Adrenal gland (tissue), 12 donors: ENCODE measurements around the gene MEP1A. TPM values are rescaled to one million over a fixed set of nuclear protein-coding genes. Genes with fewer than 3 reads are reported as not detected.

Source experiments
- DNase-seq, 7 donors: peaks; one replicate each; pipeline ENCODE4 v3.0.0-alpha.2; 2019 to 2020
- H3K27ac ChIP-seq, 5 donors: fragments of 200-600 bp; sonication (generic) in 4 of 5; 1 replicate in 3 of 5; 2 replicates in 2 of 5; pipeline versions ENCODE4 v1.5.1 to v1.8.0; 2016 to 2020; ENCODE audit warnings: mild to moderate bottlenecking in 1 of 5
- H3K27me3 ChIP-seq: fragments of 200-600 bp; 2 replicates; pipeline ENCODE4 v1.8.0; 2021
- H3K36me3 ChIP-seq, 2 donors: fragments of 200-600 bp; replicated peaks in 1 of 2; 1 replicate in 1 of 2; 2 replicates in 1 of 2; pipeline versions ENCODE4 v1.5.1 to v1.8.0; 2018 to 2022
- H3K4me1 ChIP-seq, 2 donors: fragments of 200-600 bp; replicated peaks in 1 of 2; 1 replicate in 1 of 2; 2 replicates in 1 of 2; pipeline versions ENCODE4 v1.5.1 to v1.8.0; 2018 to 2021
- H3K4me3 ChIP-seq, 4 donors: fragments of 200-600 bp; sonication (generic) in 3 of 4; one replicate each; pipeline ENCODE4 v1.5.1; 2016 to 2018
- H3K9me3 ChIP-seq, 3 donors: fragments of 200-600 bp; sonication (generic) in 1 of 3; replicated peaks in 1 of 3; 1 replicate in 2 of 3; 2 replicates in 1 of 3; pipeline versions ENCODE4 v1.5.1 to v1.8.0; 2016 to 2021
- CTCF ChIP-seq, 6 experiments: fragments of 450-650 bp in 4 of 6; fragments of 200-600 bp in 2 of 6; sonication (generic) in 1 of 6; IDR thresholded peaks; 1 replicate in 5 of 6; 2 replicates in 1 of 6; pipeline versions ENCODE4 v1.5.1 to v1.8.0; 2016 to 2021; ENCODE audit warnings: antibody characterized with exemption in 6 of 6, mild to moderate bottlenecking in 2 of 6, moderate library complexity in 1 of 6
- POLR2A ChIP-seq, 2 donors: fragments of 450-650 bp; IDR thresholded peaks; one replicate each; pipeline ENCODE4 v1.6.1; 2017; ENCODE audit warnings: antibody characterized with exemption in 2 of 2, mild to moderate bottlenecking in 2 of 2, moderate library complexity in 1 of 2
- WGBS, 4 donors: extraction: QIAGEN DNeasy Blood & Tissue Kit in 2 of 4; methylation state at CpG; one replicate each; pipeline versions ENCODE4 v1.1.5 to v1.1.7; 2013 to 2017; 5-methylcytosine and 5-hydroxymethylcytosine counted together
- intact Hi-C, 2 donors: fragments of 100-400 bp; cut with DNase I; formaldehyde crosslinking; loops; one replicate each; pipeline versions ENCODE4 v1.14.1 to v1.15.0; 2022 to 2023
- polyA plus RNA-seq, 3 donors: library from polyadenylated mRNA; stranded (reverse); fragments of 200-250 nt in 2 of 3; fragments of 350-450 nt in 1 of 3; fragmentation: Illumina TruSeq in 1 of 3; extraction: RNeasy Lipid Tissue Mini Kit (QIAGEN cat#74804) in 1 of 3; gene quantifications; one replicate each; pipeline ENCODE4 v1.2.3, GENCODE V29; 2013 to 2014
- total RNA-seq, 9 donors: library from RNA; depleted of rRNA in 4 of 9; stranded (reverse); fragments of >200 nt in 4 of 9; fragments of 120-200 nt in 1 of 9; fragmentation: NEBNext Ultra II Directional in 1 of 9; extraction: Animal tissue kit (Norgen Biotek cat#: 25700) in 1 of 9; gene quantifications; one replicate each; pipeline versions ENCODE4 v1.1.0 to v1.2.4, GENCODE V29; 2013 to 2023
- donor health status: healthy with polysubstance abuse.
- donor health status: Bipolar disorder and iron deficiency.
- donor health status: DM: yes; HTN: yes; CAD: no.
- donor health status: DM: no; HTN: no; CAD: no.
- donor health status: DM: no; HTN: no; CAD: no.
- donor health status: DM: yes; HTN: yes; CAD: no.

MEP1A gene
- total and polyA plus RNA-seq, 12 donors: 0.03 to 0.05 TPM; not detected in 10

- WGBS, 4 donors: 78 to 91% (median 86%) methylated on average over 12 of the region's 12 CpGs
- no peaks in the 10 kb centered on the region for H3K4me1 ChIP-seq
- H3K9me3 ChIP-seq: no peaks in the 10 kb centered on the region
- TF ChIP-seq CTCF (IDR thresholded peaks at IDR 0.05) (no peak), POLR2A (IDR thresholded peaks at IDR 0.05) (no peak)
- no peaks in the 10 kb centered on the region for H3K27me3 ChIP-seq
- intact Hi-C loops: no loop called here
- H3K27ac ChIP-seq: no peak overlapping the region
- no peaks in the 10 kb centered on the region for H3K36me3 ChIP-seq
- DNase-seq: no peak
- no peak overlapping the region for H3K4me3 ChIP-seq
Observed at GRCh38 chr6:46777476-46778346, 15.5 kb upstream of the MEP1A start.

GRCh38 chr6:46781478-46782378, 11.5 kb upstream of the MEP1A start:
- intact Hi-C loops: loop anchor here in 1 of 2 donors (5.0 kb wide), 1 partner anchor 359 kb away; no protein-coding TSS in a partner anchor
- no peak overlapping the region for H3K4me3 ChIP-seq
- no peaks in the 10 kb centered on the region for H3K9me3 ChIP-seq
- TF ChIP-seq POLR2A (IDR thresholded peaks at IDR 0.05) (no peak), CTCF (IDR thresholded peaks at IDR 0.05) (peak; percentile 52 to 78 (median 56))
- no peaks in the 10 kb centered on the region for H3K27me3 ChIP-seq
- H3K27ac ChIP-seq: no peak overlapping the region
- 31 to 35% (median 32%) methylated on average over 6 of the region's 6 CpGs for WGBS, 4 donors
- H3K36me3 ChIP-seq: no peaks in the 10 kb centered on the region
- no peaks in the 10 kb centered on the region for H3K4me1 ChIP-seq
- peak; percentile 26 to 75 (median 52) for DNase-seq

- DNase-seq: no peak
- WGBS, 4 donors: 72 to 96% (median 79%) methylated on average over 1 of the region's 1 CpG
- no peaks in the 10 kb centered on the region for H3K27me3 ChIP-seq
- no peak for TF ChIP-seq POLR2A (IDR thresholded peaks at IDR 0.05)
- no peak for TF ChIP-seq CTCF (IDR thresholded peaks at IDR 0.05)
- no peak overlapping the region for H3K4me3 ChIP-seq
- H3K9me3 ChIP-seq: no peaks in the 10 kb centered on the region
- intact Hi-C loops: loop anchor here in 1 of 2 donors (5.0 kb wide), 1 partner anchor 362 kb away; no protein-coding TSS in a partner anchor
- no peak overlapping the region for H3K27ac ChIP-seq
- no peaks in the 10 kb centered on the region for H3K4me1 ChIP-seq
- no peaks in the 10 kb centered on the region for H3K36me3 ChIP-seq
Observed at GRCh38 chr6:46784535-46784934, 8.7 kb upstream of the MEP1A start.
